ENCODE results near the gene TOR1B. TPM values are rescaled to one million over a fixed set of nuclear protein-coding genes. Genes with fewer than 3 reads are reported as not detected.

The TOR1B gene
- total RNA-seq, 1 experiment from 2014 or later: 19.0 TPM

DNA sequence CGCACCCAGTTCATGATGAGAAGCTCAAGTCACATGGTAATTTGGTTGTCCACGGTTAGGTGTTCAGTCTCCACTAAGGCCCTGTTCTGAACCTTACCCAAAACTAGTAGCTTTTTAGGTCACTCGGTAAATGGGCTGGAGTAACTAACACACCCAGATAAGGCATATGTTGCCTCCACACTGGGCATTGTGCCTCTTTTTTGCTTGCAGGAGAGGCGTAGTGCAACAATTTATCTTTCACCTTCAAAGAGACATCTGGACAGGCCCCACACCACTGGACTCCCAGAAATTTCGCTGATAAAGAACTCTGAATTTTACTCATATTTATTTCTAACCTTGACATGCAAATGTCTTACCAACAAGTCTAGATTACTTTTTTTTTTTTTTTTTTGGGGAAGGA, 33.3 kb upstream of the TOR1B start (continued):
- TF ChIP-seq, protein P1, sequence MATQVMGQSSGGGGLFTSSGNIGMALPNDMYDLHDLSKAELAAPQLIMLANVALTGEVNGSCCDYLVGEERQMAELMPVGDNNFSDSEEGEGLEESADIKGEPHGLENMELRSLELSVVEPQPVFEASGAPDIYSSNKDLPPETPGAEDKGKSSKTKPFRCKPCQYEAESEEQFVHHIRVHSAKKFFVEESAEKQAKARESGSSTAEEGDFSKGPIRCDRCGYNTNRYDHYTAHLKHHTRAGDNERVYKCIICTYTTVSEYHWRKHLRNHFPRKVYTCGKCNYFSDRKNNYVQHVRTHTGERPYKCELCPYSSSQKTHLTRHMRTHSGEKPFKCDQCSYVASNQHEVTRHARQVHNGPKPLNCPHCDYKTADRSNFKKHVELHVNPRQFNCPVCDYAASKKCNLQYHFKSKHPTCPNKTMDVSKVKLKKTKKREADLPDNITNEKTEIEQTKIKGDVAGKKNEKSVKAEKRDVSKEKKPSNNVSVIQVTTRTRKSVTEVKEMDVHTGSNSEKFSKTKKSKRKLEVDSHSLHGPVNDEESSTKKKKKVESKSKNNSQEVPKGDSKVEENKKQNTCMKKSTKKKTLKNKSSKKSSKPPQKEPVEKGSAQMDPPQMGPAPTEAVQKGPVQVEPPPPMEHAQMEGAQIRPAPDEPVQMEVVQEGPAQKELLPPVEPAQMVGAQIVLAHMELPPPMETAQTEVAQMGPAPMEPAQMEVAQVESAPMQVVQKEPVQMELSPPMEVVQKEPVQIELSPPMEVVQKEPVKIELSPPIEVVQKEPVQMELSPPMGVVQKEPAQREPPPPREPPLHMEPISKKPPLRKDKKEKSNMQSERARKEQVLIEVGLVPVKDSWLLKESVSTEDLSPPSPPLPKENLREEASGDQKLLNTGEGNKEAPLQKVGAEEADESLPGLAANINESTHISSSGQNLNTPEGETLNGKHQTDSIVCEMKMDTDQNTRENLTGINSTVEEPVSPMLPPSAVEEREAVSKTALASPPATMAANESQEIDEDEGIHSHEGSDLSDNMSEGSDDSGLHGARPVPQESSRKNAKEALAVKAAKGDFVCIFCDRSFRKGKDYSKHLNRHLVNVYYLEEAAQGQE (IDR thresholded peaks at IDR 0.05; ENCODE audit: low read depth): no peak
- no peak for TF ChIP-seq SRF (IDR thresholded peaks at IDR 0.05; ENCODE audit: low read depth)
- TF ChIP-seq, protein P2, sequence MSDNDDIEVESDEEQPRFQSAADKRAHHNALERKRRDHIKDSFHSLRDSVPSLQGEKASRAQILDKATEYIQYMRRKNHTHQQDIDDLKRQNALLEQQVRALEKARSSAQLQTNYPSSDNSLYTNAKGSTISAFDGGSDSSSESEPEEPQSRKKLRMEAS (IDR thresholded peaks at IDR 0.05): no peak

DNA sequence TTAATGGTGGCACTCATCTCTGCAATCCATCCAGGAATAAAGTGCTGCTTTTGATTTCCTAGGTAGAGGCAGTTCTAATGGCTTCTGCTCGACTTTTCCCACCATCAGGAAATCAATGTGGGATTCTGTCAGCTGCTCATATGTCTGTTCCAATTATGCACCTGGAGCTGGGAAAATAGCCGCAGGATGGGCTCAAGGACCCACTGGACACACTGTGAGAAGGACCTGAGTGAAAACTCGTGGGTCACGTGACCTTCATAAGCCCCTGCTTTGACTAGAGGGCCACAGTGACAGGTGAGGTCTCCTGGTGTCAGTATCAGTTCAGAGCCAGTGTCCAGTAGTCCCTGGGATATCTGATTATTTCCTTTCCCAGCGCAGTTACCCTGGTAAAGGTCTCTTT, 32.2 kb upstream of the TOR1B start:
- RAD21 ChIA-PET (ENCODE audit: low non-redundant PET in 1 of 2, low total read pairs in 2 of 2, uncharacterized antibody in 2 of 2, unreplicated experiment in 2 of 2): no interaction called here
- ATAC-seq: no peak
- POLR2A ChIA-PET: no interaction called here
- no peak overlapping the region for H3K9ac ChIP-seq (ENCODE audit: low read length)
- no peaks in the 10 kb centered on the region for H3K36me3 ChIP-seq (ENCODE audit: control insufficient read depth in 1 of 2, insufficient read depth in 2 of 2, low read length in 2 of 2)
- H3K79me2 ChIP-seq (ENCODE audit: insufficient read depth, low read length): no peaks in the 10 kb centered on the region
- peaks cover 0 to 3% of the 10 kb centered on the region in 2 experiments; a peak in 2 of 4 replicates for H3K4me1 ChIP-seq (ENCODE audit: control insufficient read depth in 1 of 2, insufficient read depth in 2 of 2, low read length in 2 of 2)
- no peaks in the 10 kb centered on the region for H3K9me3 ChIP-seq (ENCODE audit: control insufficient read depth in 1 of 2, insufficient read depth in 1 of 2, low read depth in 1 of 2, low read length in 2 of 2)
- H2AFZ ChIP-seq (ENCODE audit: low read depth, low read length, poor library complexity, severe bottlenecking): no peak overlapping the region
- H3K4me3 ChIP-seq (replicated peaks in 1 of 2; ENCODE audit: low read depth in 1 of 2, low read length in 2 of 2): no peak overlapping the region
- CTCF ChIA-PET: no interaction called here
- no peaks in the 10 kb centered on the region for H3K9me2 ChIP-seq (ENCODE audit: insufficient read depth)
- H3K27ac ChIP-seq (ENCODE audit: low read depth, low read length): no peak overlapping the region
- H3K27me3 ChIP-seq (ENCODE audit: insufficient read depth, low read length): no peaks in the 10 kb centered on the region
- intact Hi-C loops (cut with micrococcal nuclease): no loop called here
- DNase-seq (ENCODE audit: low read depth, low spot score): no peak
- H3K4me2 ChIP-seq (ENCODE audit: low read length): no peak overlapping the region
- no TSS peak for BruUV-seq (replicated peaks)
- H4K20me1 ChIP-seq (ENCODE audit: insufficient read depth): no peaks in the 10 kb centered on the region
- no peak for TF ChIP-seq POLR2A (IDR thresholded peaks at IDR 0.05; ENCODE audit: borderline replicate concordance, extremely low read depth, insufficient read depth, insufficient read length)
- TF ChIP-seq YY1 (IDR thresholded peaks at IDR 0.05; ENCODE audit: extremely low read depth, insufficient replicate concordance, low read depth, low read length): no peak
- TF ChIP-seq ELF1 (IDR thresholded peaks at IDR 0.05; ENCODE audit: borderline replicate concordance, low read depth): no peak
- TF ChIP-seq CBX3 (IDR thresholded peaks at IDR 0.05; ENCODE audit: low read depth): no peak
- no peak for TF ChIP-seq POLR2AphosphoS5 (IDR thresholded peaks at IDR 0.05; ENCODE audit: low read depth, low read length)
- TF ChIP-seq, protein P2 (IDR thresholded peaks at IDR 0.05): no peak
- no peak for TF ChIP-seq CEBPB (IDR thresholded peaks at IDR 0.05; ENCODE audit: low read depth)
- no peak for TF ChIP-seq JUND (IDR thresholded peaks at IDR 0.05)
- no peak for TF ChIP-seq FOSL1 (IDR thresholded peaks at IDR 0.05; ENCODE audit: low read depth)
- TF ChIP-seq EZH2phosphoT487 (IDR thresholded peaks at IDR 0.05; ENCODE audit: borderline replicate concordance): no peak
- TF ChIP-seq ZFX (IDR thresholded peaks at IDR 0.05): no peak
- no peak for TF ChIP-seq SIN3A (IDR thresholded peaks at IDR 0.05; ENCODE audit: low read depth)
- TF ChIP-seq, protein P3, sequence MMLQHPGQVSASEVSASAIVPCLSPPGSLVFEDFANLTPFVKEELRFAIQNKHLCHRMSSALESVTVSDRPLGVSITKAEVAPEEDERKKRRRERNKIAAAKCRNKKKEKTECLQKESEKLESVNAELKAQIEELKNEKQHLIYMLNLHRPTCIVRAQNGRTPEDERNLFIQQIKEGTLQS (IDR thresholded peaks at IDR 0.05): no peak
- TF ChIP-seq SRF (IDR thresholded peaks at IDR 0.05; ENCODE audit: low read depth): no peak
- TF ChIP-seq, protein P4, sequence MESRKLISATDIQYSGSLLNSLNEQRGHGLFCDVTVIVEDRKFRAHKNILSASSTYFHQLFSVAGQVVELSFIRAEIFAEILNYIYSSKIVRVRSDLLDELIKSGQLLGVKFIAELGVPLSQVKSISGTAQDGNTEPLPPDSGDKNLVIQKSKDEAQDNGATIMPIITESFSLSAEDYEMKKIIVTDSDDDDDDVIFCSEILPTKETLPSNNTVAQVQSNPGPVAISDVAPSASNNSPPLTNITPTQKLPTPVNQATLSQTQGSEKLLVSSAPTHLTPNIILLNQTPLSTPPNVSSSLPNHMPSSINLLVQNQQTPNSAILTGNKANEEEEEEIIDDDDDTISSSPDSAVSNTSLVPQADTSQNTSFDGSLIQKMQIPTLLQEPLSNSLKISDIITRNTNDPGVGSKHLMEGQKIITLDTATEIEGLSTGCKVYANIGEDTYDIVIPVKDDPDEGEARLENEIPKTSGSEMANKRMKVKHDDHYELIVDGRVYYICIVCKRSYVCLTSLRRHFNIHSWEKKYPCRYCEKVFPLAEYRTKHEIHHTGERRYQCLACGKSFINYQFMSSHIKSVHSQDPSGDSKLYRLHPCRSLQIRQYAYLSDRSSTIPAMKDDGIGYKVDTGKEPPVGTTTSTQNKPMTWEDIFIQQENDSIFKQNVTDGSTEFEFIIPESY (IDR thresholded peaks at IDR 0.05; ENCODE audit: extremely low read depth, insufficient replicate concordance, low read length): no peak
- TF ChIP-seq, protein P5, sequence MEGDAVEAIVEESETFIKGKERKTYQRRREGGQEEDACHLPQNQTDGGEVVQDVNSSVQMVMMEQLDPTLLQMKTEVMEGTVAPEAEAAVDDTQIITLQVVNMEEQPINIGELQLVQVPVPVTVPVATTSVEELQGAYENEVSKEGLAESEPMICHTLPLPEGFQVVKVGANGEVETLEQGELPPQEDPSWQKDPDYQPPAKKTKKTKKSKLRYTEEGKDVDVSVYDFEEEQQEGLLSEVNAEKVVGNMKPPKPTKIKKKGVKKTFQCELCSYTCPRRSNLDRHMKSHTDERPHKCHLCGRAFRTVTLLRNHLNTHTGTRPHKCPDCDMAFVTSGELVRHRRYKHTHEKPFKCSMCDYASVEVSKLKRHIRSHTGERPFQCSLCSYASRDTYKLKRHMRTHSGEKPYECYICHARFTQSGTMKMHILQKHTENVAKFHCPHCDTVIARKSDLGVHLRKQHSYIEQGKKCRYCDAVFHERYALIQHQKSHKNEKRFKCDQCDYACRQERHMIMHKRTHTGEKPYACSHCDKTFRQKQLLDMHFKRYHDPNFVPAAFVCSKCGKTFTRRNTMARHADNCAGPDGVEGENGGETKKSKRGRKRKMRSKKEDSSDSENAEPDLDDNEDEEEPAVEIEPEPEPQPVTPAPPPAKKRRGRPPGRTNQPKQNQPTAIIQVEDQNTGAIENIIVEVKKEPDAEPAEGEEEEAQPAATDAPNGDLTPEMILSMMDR (IDR thresholded peaks at IDR 0.05 in 2 of 3, conservative IDR thresholded peaks at IDR 0.05 in 1 of 3; ENCODE audit: borderline replicate concordance in 1 of 3, insufficient read depth in 1 of 3, low read depth in 2 of 3, low read length in 2 of 3): no peak
- TF ChIP-seq SP1 (IDR thresholded peaks at IDR 0.05; ENCODE audit: low read depth): no peak
- no peak for TF ChIP-seq ZNF274 (IDR thresholded peaks at IDR 0.05; ENCODE audit: low read depth, low read length)
